T-cell (primary cell): ENCODE results near the gene SPTBN1. TPM values are rescaled to one million over a fixed set of nuclear protein-coding genes. Genes with fewer than 3 reads are reported as not detected.
"Not testable (repeated sequence)": the region's sequence is repeated elsewhere in the genome, so short reads cannot be mapped to it uniquely, and the experiment has no call there.

ENCODE experiments used
- ATAC-seq, 4 experiments: fragments of 200-7000 bp in 3 of 4; fragments of 150-1000 bp in 1 of 4; cut with Tn5 transposase; replicated peaks in 1 of 4; 1 replicate in 3 of 4; 2 replicates in 1 of 4; pipeline ENCODE4 v1.10.0; 2021; ENCODE audit warnings: moderate library complexity in 3 of 4, mild to moderate bottlenecking in 2 of 4, moderate number of reproducible peaks in 1 of 4
- CTCF ChIA-PET, 2 donors: fragments of 300-600 bp; sonication (Branson Sonifier 250); formaldehyde crosslinking; loops; one replicate each; lab custom pipeline; 2022; ENCODE audit warnings: antibody characterized with exemption in 2 of 2; lab: Charles Lee
- POLR2A ChIA-PET, 2 donors: fragments of 300-600 bp; sonication (Branson Sonifier 250); formaldehyde crosslinking; loops; one replicate each; lab custom pipeline; 2022; ENCODE audit warnings: antibody characterized with exemption in 2 of 2; lab: Charles Lee
- DNase-seq, 35 experiments: peaks; one replicate each; pipeline versions ENCODE4 v3.0.0 to v3.0.0-alpha.2; 2013 to 2023
- H3K27ac ChIP-seq: one replicate; pipeline ENCODE4 v1.5.1; 2013; ENCODE audit warnings: low read length
- H3K27me3 ChIP-seq, 2 experiments: replicated peaks in 1 of 2; 1 replicate in 1 of 2; 2 replicates in 1 of 2; pipeline versions ENCODE4 v1.6.1 to v1.7.0; 2013; ENCODE audit warnings: low read length in 1 of 2, mixed read lengths in 1 of 2; ENCODE audit not compliant: control insufficient read depth in 2 of 2, insufficient read depth in 2 of 2; ENCODE audit errors: extremely low read depth in 1 of 2
- H3K36me3 ChIP-seq, 2 donors: 1 replicate in 1 of 2; 2 replicates in 1 of 2; pipeline versions ENCODE4 v1.6.1 to v1.7.0; 2013; ENCODE audit warnings: low read length in 1 of 2; ENCODE audit not compliant: control insufficient read depth in 2 of 2, insufficient read depth in 1 of 2; ENCODE audit errors: extremely low read depth in 1 of 2
- H3K4me1 ChIP-seq, 2 experiments: 1 replicate in 1 of 2; 2 replicates in 1 of 2; pipeline versions ENCODE4 v1.6.1 to v1.7.0; 2013; ENCODE audit warnings: low read length in 2 of 2, mixed read lengths in 1 of 2; ENCODE audit not compliant: insufficient read depth in 2 of 2, control insufficient read depth in 1 of 2; ENCODE audit errors: extremely low read depth in 1 of 2
- H3K4me3 ChIP-seq, 2 donors: 1 replicate in 1 of 2; 2 replicates in 1 of 2; pipeline versions ENCODE4 v1.5.1 to v1.7.0; 2013; ENCODE audit warnings: mild to moderate bottlenecking in 2 of 2, low read length in 1 of 2, moderate library complexity in 1 of 2; ENCODE audit not compliant: control insufficient read depth in 1 of 2; ENCODE audit errors: extremely low read depth in 1 of 2
- H3K9me3 ChIP-seq: 2 replicates; pipeline ENCODE4 v1.7.0; 2013
- H3K27ac Mint-ChIP-seq, 2 donors: one replicate each; pipeline ENCODE4 v1.8.0; 2020 to 2021; ENCODE audit warnings: mild to moderate bottlenecking in 2 of 2, mixed read lengths in 2 of 2
- H3K27me3 Mint-ChIP-seq, 2 donors: one replicate each; pipeline ENCODE4 v1.8.0; 2021 to 2022; ENCODE audit warnings: mixed read lengths in 2 of 2
- H3K36me3 Mint-ChIP-seq: one replicate; pipeline ENCODE4 v1.8.0; 2021; ENCODE audit warnings: mixed read lengths
- H3K4me1 Mint-ChIP-seq, 3 donors: one replicate each; pipeline ENCODE4 v1.8.0; 2020 to 2022; ENCODE audit warnings: mixed read lengths in 3 of 3, mild to moderate bottlenecking in 1 of 3
- H3K4me3 Mint-ChIP-seq, 3 donors: one replicate each; pipeline ENCODE4 v1.8.0; 2020 to 2022; ENCODE audit warnings: mild to moderate bottlenecking in 3 of 3, mixed read lengths in 3 of 3, moderate library complexity in 3 of 3
- H3K9me3 Mint-ChIP-seq, 3 donors: one replicate each; pipeline ENCODE4 v1.8.0; 2020 to 2022; ENCODE audit warnings: mixed read lengths in 3 of 3
- WGBS: methylation state at CpG from one replicate; pipeline ENCODE4 v1.1.5; 2013; ENCODE audit warnings: missing lambda C conversion rate; ENCODE audit not compliant: insufficient coverage; 5-methylcytosine and 5-hydroxymethylcytosine counted together
- total RNA-seq, 35 experiments: library from RNA in 6 of 35; stranded (reverse) in 6 of 35; fragments of 120-200 nt in 1 of 35; gene quantifications; one replicate each; pipeline versions ENCODE4 v1.2.1 to v1.2.4 and lab custom pipeline; 2013 to 2026

SPTBN1 gene
- total RNA-seq, 5 donors from 2014 or later (not counting 1 experiment from before 2014, with no cell fraction given): 129 to 222 (median 139) TPM

GRCh38 chr2:54526226-54526879 lies 70.2 kb downstream of the SPTBN1 start:
- Histone ChIP-seq H3K27me3 (no peaks in the 10 kb centered on the region), H3K36me3 (no peaks in the 10 kb centered on the region), H3K4me3 (no peak overlapping the region), H3K9me3 (no peaks in the 10 kb centered on the region), H3K27ac (no peak overlapping the region), H3K4me1 (peaks cover 0 to 3% of the 10 kb centered on the region in 2 experiments)
- Mint-ChIP-seq H3K27me3 (no peaks in the 10 kb centered on the region), H3K9me3 (no peaks in the 10 kb centered on the region), H3K27ac (no peak overlapping the region), H3K36me3 (no peaks in the 10 kb centered on the region), H3K4me3 (no peak overlapping the region), H3K4me1 (peaks cover 11 to 25% (median 15%) of the 10 kb centered on the region in 3 donors)
- no peak for DNase-seq
- 91% methylated on average over 1 of the region's 12 CpGs for WGBS
- no peak for ATAC-seq
- ChIA-PET CTCF (interaction anchor here in 1 of 2 donors (0.6 kb wide), 1 partner anchor 182 kb away, joined by 3 read pairs; no protein-coding TSS in a partner anchor), POLR2A (no interaction called here)

- H3K27ac Mint-ChIP-seq: no peak overlapping the region
- Histone ChIP-seq H3K36me3 (no peaks in the 10 kb centered on the region), H3K4me3 (no peak overlapping the region), H3K27me3 (no peaks in the 10 kb centered on the region), H3K4me1 (no peaks in the 10 kb centered on the region), H3K27ac (no peak overlapping the region), H3K9me3 (no peaks in the 10 kb centered on the region)
- ChIA-PET CTCF (interaction anchor here (0.6 to 1.2 kb wide), 4 partner anchors 11 to 763 kb away, joined by 3 to 11 read pairs (median 4); no protein-coding TSS in a partner anchor), POLR2A (interaction anchor here (0.5 to 0.6 kb wide), 2 partner anchors 72 to 476 kb away, joined by 3 to 4 read pairs; no protein-coding TSS in a partner anchor)
- no peak for ATAC-seq
- H3K27me3 Mint-ChIP-seq: no peaks in the 10 kb centered on the region
- WGBS: no CpG with 5 or more reads among the region's 1 CpG
- H3K9me3 Mint-ChIP-seq: no peaks in the 10 kb centered on the region
- H3K4me3 Mint-ChIP-seq: no peak overlapping the region
- peaks cover 7 to 14% (median 9%) of the 10 kb centered on the region in 3 donors for H3K4me1 Mint-ChIP-seq
- no peak for DNase-seq
- H3K36me3 Mint-ChIP-seq: no peaks in the 10 kb centered on the region
These were observed 72.3 kb downstream of the SPTBN1 start for GRCh38 chr2:54528311-54528955.

GRCh38 chr2:54529518-54529917 lies 73.4 kb downstream of the SPTBN1 start:
- H3K9me3 ChIP-seq, H3K36me3 Mint-ChIP-seq, DNase-seq, H3K36me3 ChIP-seq, H3K27ac ChIP-seq, H3K4me1 ChIP-seq, H3K4me3 ChIP-seq, H3K4me3 Mint-ChIP-seq, ATAC-seq, H3K9me3 Mint-ChIP-seq, POLR2A ChIA-PET, H3K27me3 Mint-ChIP-seq, H3K27me3 ChIP-seq, H3K27ac Mint-ChIP-seq: not testable (repeated sequence)
- WGBS: no CpG with 5 or more reads among the region's 1 CpG
- CTCF ChIA-PET: interaction anchor here in 1 of 2 donors (0.7 to 1.2 kb wide), 2 partner anchors 33 to 175 kb away, joined by 3 read pairs; no protein-coding TSS in a partner anchor
- peaks cover 7 to 14% (median 9%) of the 10 kb centered on the region in 3 donors for H3K4me1 Mint-ChIP-seq

GRCh38 chr2:54529935-54530334 lies 73.8 kb downstream of the SPTBN1 start:
- H3K4me3 Mint-ChIP-seq: no peak overlapping the region
- no peaks in the 10 kb centered on the region for H3K4me1 ChIP-seq
- H3K27ac Mint-ChIP-seq: peak overlapping the region in 1 of 2 donors; percentile 22
- no peaks in the 10 kb centered on the region for H3K36me3 ChIP-seq
- H3K27me3 Mint-ChIP-seq: no peaks in the 10 kb centered on the region
- H3K9me3 ChIP-seq: no peaks in the 10 kb centered on the region
- CTCF ChIA-PET: interaction anchor here in 1 of 2 donors (0.7 kb wide), 1 partner anchor 33 kb away, joined by 3 read pairs; no protein-coding TSS in a partner anchor
- no peak overlapping the region for H3K27ac ChIP-seq
- H3K36me3 Mint-ChIP-seq: no peaks in the 10 kb centered on the region
- H3K27me3 ChIP-seq: no peaks in the 10 kb centered on the region
- H3K4me3 ChIP-seq: no peak overlapping the region
- ATAC-seq: no peak
- H3K4me1 Mint-ChIP-seq: peaks cover 5 to 14% (median 5%) of the 10 kb centered on the region in 3 donors
- WGBS: no CpG with 5 or more reads among the region's 2 CpGs
- no peak for DNase-seq
- no peaks in the 10 kb centered on the region for H3K9me3 Mint-ChIP-seq
- POLR2A ChIA-PET: no interaction called here

- H3K36me3 ChIP-seq: no peaks in the 10 kb centered on the region
- H3K4me1 ChIP-seq: no peaks in the 10 kb centered on the region
- no peaks in the 10 kb centered on the region for H3K9me3 Mint-ChIP-seq
- ChIA-PET POLR2A (interaction anchor here in 1 of 2 donors (0.5 kb wide), 1 partner anchor 606 kb away, joined by 3 read pairs; no protein-coding TSS in a partner anchor), CTCF (interaction anchor here in 1 of 2 donors (0.7 kb wide), 1 partner anchor 363 kb away, joined by 3 read pairs; no protein-coding TSS in a partner anchor)
- no peaks in the 10 kb centered on the region for H3K27me3 Mint-ChIP-seq
- H3K27ac ChIP-seq: no peak overlapping the region
- H3K4me3 ChIP-seq: no peak overlapping the region
- peaks cover 5 to 14% (median 5%) of the 10 kb centered on the region in 3 donors for H3K4me1 Mint-ChIP-seq
- no peaks in the 10 kb centered on the region for H3K9me3 ChIP-seq
- H3K4me3 Mint-ChIP-seq: no peak overlapping the region
- 81% methylated on average over 2 of the region's 5 CpGs for WGBS
- ATAC-seq (no peak), DNase-seq (no peak)
- no peaks in the 10 kb centered on the region for H3K27me3 ChIP-seq
- no peaks in the 10 kb centered on the region for H3K36me3 Mint-ChIP-seq
- H3K27ac Mint-ChIP-seq: no peak overlapping the region
These were observed 75.4 kb downstream of the SPTBN1 start for GRCh38 chr2:54531558-54531957.

GRCh38 chr2:54534221-54534620 lies 78.1 kb downstream of the SPTBN1 start:
- Histone ChIP-seq H3K9me3 (no peaks in the 10 kb centered on the region), H3K27ac (no peak overlapping the region), H3K36me3 (no peaks in the 10 kb centered on the region), H3K4me1 (no peaks in the 10 kb centered on the region), H3K27me3 (no peaks in the 10 kb centered on the region), H3K4me3 (no peak overlapping the region)
- CTCF ChIA-PET: no interaction called here
- DNase-seq: no peak
- H3K27ac Mint-ChIP-seq: no peak overlapping the region
- H3K9me3 Mint-ChIP-seq: no peaks in the 10 kb centered on the region
- no peaks in the 10 kb centered on the region for H3K36me3 Mint-ChIP-seq
- H3K4me3 Mint-ChIP-seq: no peak overlapping the region
- no peaks in the 10 kb centered on the region for H3K27me3 Mint-ChIP-seq
- POLR2A ChIA-PET: no interaction called here
- H3K4me1 Mint-ChIP-seq: peaks cover 5 to 6% (median 5%) of the 10 kb centered on the region in 3 donors
- no CpG with 5 or more reads among the region's 1 CpG for WGBS
- no peak for ATAC-seq
